DND-41 (cell line): ENCODE measurements around the gene BMP8B.
"Not testable (repeated sequence)": the region's sequence is repeated elsewhere in the genome, so short reads cannot be mapped to it uniquely, and the experiment has no call there.

Source experiments
- ATAC-seq: fragments of 200-7000 bp; cut with Tn5 transposase; 3 replicates; pipeline ENCODE4 v1.9.1; 2021; ENCODE audit warnings: low read depth; ENCODE audit not compliant: insufficient read depth
- DNase-seq: peaks from one replicate; pipeline ENCODE4 v3.0.0-alpha.2; 2020
- H2AFZ ChIP-seq: 2 replicates; pipeline ENCODE4 v1.6.0; 2012; ENCODE audit warnings: low read depth, low read length
- H3K27ac ChIP-seq: 2 replicates; pipeline ENCODE4 v1.5.1; 2012; ENCODE audit warnings: low read length, inconsistent platforms
- H3K27me3 ChIP-seq: fragments of 200-600 bp; sonication (generic); 2 replicates; pipeline ENCODE4 v1.6.0; 2012; ENCODE audit warnings: low read length, mild to moderate bottlenecking, inconsistent platforms; ENCODE audit not compliant: insufficient read depth, poor library complexity
- H3K36me3 ChIP-seq: 2 replicates; pipeline ENCODE4 v1.5.1; 2012; ENCODE audit warnings: low read length, inconsistent platforms; ENCODE audit not compliant: insufficient read depth
- H3K4me1 ChIP-seq: 2 replicates; pipeline ENCODE4 v1.5.1; 2012; ENCODE audit warnings: mild to moderate bottlenecking, low read length; ENCODE audit not compliant: insufficient read depth
- H3K4me2 ChIP-seq: 2 replicates; pipeline ENCODE4 v1.6.0; 2012; ENCODE audit warnings: mild to moderate bottlenecking, moderate library complexity, low read length, inconsistent platforms; ENCODE audit not compliant: insufficient read depth
- H3K4me3 ChIP-seq, 2 experiments: fragments of 200-600 bp in 1 of 2; shearing (Covaris generic) in 1 of 2; 2 replicates each; pipeline ENCODE4 v1.5.1; 2012 to 2016; ENCODE audit warnings: inconsistent platforms in 2 of 2, low read length in 2 of 2, mild to moderate bottlenecking in 2 of 2, low read depth in 1 of 2, moderate library complexity in 1 of 2
- H3K79me2 ChIP-seq: 2 replicates; pipeline ENCODE4 v1.6.0; 2012; ENCODE audit warnings: low read length, inconsistent platforms; ENCODE audit not compliant: insufficient read depth
- H3K9ac ChIP-seq: 2 replicates; pipeline ENCODE4 v1.6.0; 2012; ENCODE audit warnings: low read depth, mild to moderate bottlenecking, inconsistent platforms, low read length, moderate library complexity
- H3K9me3 ChIP-seq: 2 replicates; pipeline ENCODE4 v1.5.1; 2012; ENCODE audit warnings: low read length, moderate library complexity, mild to moderate bottlenecking, inconsistent platforms; ENCODE audit not compliant: insufficient read depth, severe bottlenecking
- H4K20me1 ChIP-seq: 2 replicates; pipeline ENCODE4 v1.6.0; 2012; ENCODE audit warnings: low read length; ENCODE audit not compliant: insufficient read depth
- EZH2 ChIP-seq: IDR thresholded peaks from 3 replicates; pipeline ENCODE4 v1.6.1; 2012; ENCODE audit warnings: borderline replicate concordance, low read depth, mild to moderate bottlenecking, moderate library complexity, low read length, inconsistent platforms; ENCODE audit not compliant: severe bottlenecking
- TF ChIP-seq, protein P1 (sequence below): IDR thresholded peaks from 2 replicates; pipeline ENCODE4 v1.5.1; 2012; ENCODE audit warnings: borderline replicate concordance, low read length, moderate library complexity, mild to moderate bottlenecking; ENCODE audit not compliant: poor library complexity, severe bottlenecking; ENCODE audit errors: extremely low read depth

BMP8B gene

DNA sequence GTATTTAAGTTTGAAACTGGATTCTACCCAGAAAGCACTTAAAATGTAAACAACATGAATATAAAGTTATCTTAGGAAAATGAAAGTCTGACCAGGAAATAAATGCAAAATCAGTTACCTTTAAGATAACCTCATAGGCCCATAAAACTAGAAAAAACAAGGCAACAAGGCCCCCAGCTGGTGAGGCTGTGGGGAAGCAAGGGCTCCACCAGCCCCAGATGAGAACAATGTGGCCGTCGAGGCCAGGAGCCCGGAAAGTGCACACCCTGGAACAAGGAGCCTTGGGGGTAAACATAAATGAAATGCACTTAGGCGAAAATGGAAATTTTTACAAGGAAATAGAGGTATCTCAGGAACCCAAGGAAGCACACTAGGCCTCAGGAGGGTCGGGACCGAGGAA lies 37.9 kb upstream of the BMP8B start:
- no peak overlapping the region for H3K27ac ChIP-seq
- H3K79me2 ChIP-seq, result no peaks in the 10 kb centered on the region
- no peak overlapping the region for H3K9ac ChIP-seq
- H4K20me1 ChIP-seq, result no peaks in the 10 kb centered on the region
- H3K4me1 ChIP-seq, result no peaks in the 10 kb centered on the region
- no peak overlapping the region for H3K4me2 ChIP-seq
- H3K4me3 ChIP-seq, result no peak overlapping the region
- H3K9me3 ChIP-seq, result no peaks in the 10 kb centered on the region
- DNase-seq, result no peak
- TF ChIP-seq, protein P1, sequence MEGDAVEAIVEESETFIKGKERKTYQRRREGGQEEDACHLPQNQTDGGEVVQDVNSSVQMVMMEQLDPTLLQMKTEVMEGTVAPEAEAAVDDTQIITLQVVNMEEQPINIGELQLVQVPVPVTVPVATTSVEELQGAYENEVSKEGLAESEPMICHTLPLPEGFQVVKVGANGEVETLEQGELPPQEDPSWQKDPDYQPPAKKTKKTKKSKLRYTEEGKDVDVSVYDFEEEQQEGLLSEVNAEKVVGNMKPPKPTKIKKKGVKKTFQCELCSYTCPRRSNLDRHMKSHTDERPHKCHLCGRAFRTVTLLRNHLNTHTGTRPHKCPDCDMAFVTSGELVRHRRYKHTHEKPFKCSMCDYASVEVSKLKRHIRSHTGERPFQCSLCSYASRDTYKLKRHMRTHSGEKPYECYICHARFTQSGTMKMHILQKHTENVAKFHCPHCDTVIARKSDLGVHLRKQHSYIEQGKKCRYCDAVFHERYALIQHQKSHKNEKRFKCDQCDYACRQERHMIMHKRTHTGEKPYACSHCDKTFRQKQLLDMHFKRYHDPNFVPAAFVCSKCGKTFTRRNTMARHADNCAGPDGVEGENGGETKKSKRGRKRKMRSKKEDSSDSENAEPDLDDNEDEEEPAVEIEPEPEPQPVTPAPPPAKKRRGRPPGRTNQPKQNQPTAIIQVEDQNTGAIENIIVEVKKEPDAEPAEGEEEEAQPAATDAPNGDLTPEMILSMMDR, result no peak
- no peak for TF ChIP-seq EZH2
- H3K36me3 ChIP-seq, result no peaks in the 10 kb centered on the region
- H3K27me3 ChIP-seq, result no peaks in the 10 kb centered on the region
- no peak overlapping the region for H2AFZ ChIP-seq
- ATAC-seq, result no peak

DNA sequence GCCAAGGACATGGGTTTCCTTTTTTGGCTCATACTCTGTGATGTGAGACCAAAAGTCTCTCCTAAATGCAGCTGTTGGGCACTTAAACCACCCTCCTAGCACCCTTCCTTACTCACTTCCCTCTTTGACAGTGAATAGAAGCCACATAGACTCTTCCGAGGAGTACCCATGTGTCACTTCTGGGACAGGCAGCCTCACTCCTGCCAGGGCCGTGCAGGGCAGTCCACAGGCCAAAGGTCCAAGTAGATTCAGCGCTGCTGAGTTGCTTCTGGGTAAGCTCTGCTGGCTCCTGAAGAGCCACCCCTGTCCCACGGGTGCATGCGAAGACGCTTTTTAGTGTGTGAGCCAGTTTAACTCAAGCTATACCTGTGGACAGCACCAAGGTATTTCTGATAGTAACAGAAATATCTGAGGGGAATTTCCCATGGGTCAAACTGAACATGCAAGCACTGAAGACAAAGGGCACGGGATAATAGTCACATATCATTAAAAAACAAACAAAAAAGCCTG lies 36.8 kb upstream of the BMP8B start:
- TF ChIP-seq, protein P1, result no peak
- no peak for TF ChIP-seq EZH2
- ATAC-seq (no peak), DNase-seq (no peak)
- H3K4me1 ChIP-seq, result no peaks in the 10 kb centered on the region
- H3K27me3 ChIP-seq, result no peaks in the 10 kb centered on the region
- H3K79me2 ChIP-seq, result no peaks in the 10 kb centered on the region
- no peak overlapping the region for H2AFZ ChIP-seq
- H3K4me3 ChIP-seq, result no peak overlapping the region
- H4K20me1 ChIP-seq, result no peaks in the 10 kb centered on the region
- H3K36me3 ChIP-seq, result no peaks in the 10 kb centered on the region
- H3K9me3 ChIP-seq, result no peaks in the 10 kb centered on the region
- no peak overlapping the region for H3K4me2 ChIP-seq
- H3K9ac ChIP-seq, result no peak overlapping the region
- H3K27ac ChIP-seq, result no peak overlapping the region

DNA sequence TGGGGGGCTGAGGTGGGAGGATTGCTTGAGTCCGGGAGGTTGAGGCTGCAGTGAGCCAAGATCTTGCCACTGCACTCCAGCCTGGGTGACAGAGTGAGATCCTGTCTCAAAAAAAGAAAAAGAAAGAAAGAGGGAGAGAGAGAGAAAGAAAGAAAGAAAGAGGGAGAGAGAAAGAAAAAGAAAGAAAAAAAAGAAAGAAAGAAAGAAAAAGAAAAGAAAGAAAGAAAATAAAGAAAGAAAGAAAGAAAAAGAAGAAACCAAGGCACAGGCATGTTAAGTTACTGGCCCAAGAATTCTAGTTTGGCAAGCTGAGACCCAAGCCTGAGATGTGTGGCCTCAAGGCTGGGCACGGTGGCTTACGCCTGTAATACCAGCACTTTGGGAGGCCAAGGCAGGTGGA lies 34.8 kb upstream of the BMP8B start:
- ATAC-seq, H3K9ac ChIP-seq: not testable (repeated sequence)

DNA sequence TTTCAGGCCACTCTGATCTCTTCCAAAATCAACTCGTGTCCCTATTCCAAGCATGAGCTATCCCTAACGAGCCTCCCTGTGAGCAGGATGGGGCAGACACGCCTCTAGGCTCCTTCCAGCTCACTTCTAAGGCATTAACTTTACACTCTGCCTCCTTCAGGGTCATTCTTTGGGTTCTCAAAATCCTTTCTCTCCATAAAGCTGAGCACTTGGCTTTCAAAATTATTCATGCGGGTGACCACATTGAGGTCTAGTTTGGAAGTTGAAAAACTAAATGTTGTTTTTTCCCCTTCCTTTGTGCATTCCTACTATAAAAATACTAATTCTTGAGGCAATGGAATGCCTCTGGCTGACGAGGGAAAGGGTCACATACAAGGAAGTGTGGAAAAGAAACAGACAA lies 33.5 kb upstream of the BMP8B start:
- no peak overlapping the region for H3K4me3 ChIP-seq
- no peaks in the 10 kb centered on the region for H4K20me1 ChIP-seq
- H3K9ac ChIP-seq, result no peak overlapping the region
- no peaks in the 10 kb centered on the region for H3K79me2 ChIP-seq
- no peak overlapping the region for H2AFZ ChIP-seq
- DNase-seq, result no peak
- no peak overlapping the region for H3K27ac ChIP-seq
- H3K4me2 ChIP-seq, result no peak overlapping the region
- TF ChIP-seq, protein P1, result no peak
- TF ChIP-seq EZH2, result no peak
- no peaks in the 10 kb centered on the region for H3K9me3 ChIP-seq
- H3K27me3 ChIP-seq, result no peaks in the 10 kb centered on the region
- H3K36me3 ChIP-seq, result no peaks in the 10 kb centered on the region
- H3K4me1 ChIP-seq, result 0 out of 2 replicates have a peak, but pooled peaks cover 3% of the 10 kb centered on the region
- ATAC-seq, result no peak

More for the DNA sequence above, 34.8 kb upstream of the BMP8B start:
- not testable (repeated sequence) for DNase-seq, H3K27me3 ChIP-seq, H3K27ac ChIP-seq, H3K79me2 ChIP-seq, H3K4me3 ChIP-seq, H2AFZ ChIP-seq, H3K9me3 ChIP-seq, H3K4me2 ChIP-seq, H3K36me3 ChIP-seq, H3K4me1 ChIP-seq, H4K20me1 ChIP-seq
